NCI-H1105 (cell line): ENCODE measurements around the gene DNAJC3.
"Not testable (repeated sequence)": the region's sequence is repeated elsewhere in the genome, so short reads cannot be mapped to it uniquely, and the experiment has no call there.

ENCODE experiments used
- DNase-seq: peaks from one replicate; lab custom pipeline; 2025; lab: John Stamatoyannopoulos, UW

DNAJC3 gene

DNA sequence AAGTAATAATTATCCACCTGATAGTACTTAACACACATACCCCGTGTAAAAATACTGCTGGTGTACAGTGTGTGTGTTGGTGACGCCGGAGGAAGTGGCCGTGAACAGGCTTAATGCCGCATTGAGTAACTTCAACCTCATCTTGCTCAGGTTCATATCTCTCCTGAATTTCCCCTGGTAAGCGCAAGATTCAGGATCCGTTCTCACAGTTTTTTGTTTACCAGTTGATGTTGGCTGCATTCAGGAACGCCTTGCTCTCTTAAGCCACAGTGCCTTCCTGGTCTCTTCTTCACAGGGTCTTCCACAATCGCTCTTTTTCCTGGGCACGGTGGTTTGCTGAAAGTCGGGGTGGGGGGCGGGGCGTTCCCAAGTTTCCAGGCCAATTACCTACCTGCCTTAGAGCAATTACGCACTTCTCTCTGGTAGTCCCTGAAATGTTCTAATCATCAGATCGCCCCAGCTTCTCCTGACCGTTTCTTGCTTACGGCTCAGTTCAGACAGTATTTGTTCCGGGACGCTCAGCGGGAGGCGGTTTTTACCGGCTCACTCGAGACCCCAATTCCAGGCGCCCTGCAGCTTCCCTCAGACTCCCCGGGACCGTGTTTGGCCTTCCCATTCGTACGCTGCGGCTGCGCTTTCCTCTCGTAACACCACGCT, 706 bp upstream of the DNAJC3 start:
- no peak for DNase-seq

DNA sequence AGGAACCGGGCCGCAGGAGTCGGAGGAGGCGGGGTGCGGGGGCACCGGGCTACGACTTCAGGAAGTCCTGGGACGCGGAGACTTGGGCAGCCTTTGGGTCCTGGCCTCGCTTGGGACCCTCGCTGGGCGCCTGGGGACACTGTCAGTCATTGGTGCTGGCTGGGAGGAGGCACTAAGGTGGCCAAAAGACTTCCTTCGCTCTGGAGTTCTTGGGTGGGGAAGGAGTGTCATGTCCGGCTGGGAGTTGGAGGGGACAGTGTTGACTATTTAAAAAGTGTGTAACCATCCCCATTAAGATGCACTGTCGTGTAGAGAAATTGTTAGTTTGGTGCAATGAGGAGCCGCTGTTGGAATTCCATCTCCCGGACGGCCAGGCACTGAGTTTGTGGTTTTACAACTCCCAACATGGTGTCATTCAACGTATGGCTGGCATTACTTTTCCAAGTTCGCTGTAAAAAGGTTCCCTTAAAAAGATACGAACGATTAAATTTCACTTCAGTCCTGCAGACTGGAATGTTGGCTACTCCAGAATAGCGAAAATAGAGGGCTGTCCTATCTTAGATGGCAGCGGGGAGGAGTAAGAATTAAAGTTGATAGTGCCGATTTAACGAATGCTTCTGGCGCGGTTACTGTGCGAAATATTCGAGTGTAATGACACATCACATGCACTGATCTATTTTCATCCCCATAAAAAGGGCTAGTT, 776 bp downstream of the DNAJC3 start:
- no peak for DNase-seq

DNA sequence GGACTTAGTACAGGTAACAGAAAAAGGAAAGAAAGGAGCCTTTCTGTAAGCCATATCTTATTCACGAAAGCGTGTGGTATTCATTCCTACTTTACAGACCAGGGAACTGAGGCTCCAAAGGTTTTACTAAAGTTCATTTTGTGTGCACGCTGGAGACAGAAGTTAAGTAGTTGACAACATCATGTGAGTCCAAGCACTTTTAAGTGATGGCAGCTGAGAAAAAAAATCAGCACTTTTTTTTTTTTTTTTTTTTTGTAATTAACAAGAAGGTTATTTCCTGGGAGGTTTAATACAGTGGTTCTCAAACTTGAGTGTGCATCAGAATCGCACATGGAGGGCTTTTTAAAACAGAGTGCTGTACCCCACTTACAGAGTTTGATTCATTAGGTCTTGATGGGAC, 2.0 kb downstream of the DNAJC3 start:
- DNase-seq = no peak

DNA sequence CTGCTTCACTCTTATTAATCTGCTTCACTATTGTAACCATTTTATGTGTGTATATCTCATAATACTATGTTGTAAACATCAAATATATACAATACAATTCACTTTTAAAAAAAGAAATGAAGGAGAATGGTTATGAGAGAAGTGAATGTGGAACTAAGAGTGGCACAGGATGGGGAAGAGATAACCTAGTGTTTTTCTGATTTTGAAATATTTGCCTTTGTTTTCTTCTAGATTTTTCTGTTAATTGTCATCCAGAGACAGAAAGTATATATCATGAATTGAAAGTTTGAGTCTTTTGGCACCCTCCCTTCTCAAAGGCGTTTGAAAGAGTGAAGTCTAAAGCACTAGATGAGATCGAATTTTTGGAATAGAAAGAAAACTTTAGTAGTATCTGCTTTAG, 2.8 kb downstream of the DNAJC3 start:
- no peak for DNase-seq

DNA sequence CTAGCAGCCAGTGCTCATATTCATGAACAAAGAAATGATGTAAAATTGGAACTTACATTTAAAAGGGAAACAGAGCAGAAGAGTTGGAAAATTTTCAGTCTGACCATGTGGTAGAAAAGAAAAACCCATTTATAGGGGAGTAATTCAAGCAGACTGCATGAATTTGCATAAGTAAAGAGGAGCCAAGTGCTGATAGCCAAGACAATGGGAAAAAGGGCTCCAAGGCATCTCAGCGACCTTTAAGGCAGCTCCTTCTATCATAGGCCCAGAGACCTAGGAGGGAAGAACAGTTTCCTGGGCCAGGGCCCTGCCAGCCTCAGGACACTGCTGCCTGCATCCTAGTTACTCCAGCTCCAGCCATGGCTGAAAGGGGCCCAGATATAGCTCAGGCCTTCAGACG, 7.5 kb downstream of the DNAJC3 start:
- DNase-seq = no peak

- not testable (repeated sequence) for DNase-seq
These were observed 8.0 kb downstream of the DNAJC3 start for GRCh38 chr13:95684960-95685359.

DNA sequence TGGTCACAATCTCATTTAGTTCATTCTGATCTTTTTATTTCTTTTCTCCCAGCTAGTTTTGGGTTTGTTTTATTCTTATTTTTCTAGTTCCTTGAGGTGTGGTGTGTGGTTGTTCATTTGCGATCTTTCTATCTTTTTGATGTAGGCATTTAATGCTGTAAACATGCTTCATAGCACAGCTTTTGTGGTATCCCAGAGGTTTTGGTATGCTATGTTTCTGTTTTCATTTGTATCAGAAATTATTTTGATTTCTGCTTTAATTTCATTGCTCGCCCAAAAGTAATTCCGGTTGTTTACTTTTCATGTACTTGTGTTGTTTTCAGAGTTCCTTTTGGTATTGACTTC, 12.6 kb downstream of the DNAJC3 start:
- no peak for DNase-seq

DNA sequence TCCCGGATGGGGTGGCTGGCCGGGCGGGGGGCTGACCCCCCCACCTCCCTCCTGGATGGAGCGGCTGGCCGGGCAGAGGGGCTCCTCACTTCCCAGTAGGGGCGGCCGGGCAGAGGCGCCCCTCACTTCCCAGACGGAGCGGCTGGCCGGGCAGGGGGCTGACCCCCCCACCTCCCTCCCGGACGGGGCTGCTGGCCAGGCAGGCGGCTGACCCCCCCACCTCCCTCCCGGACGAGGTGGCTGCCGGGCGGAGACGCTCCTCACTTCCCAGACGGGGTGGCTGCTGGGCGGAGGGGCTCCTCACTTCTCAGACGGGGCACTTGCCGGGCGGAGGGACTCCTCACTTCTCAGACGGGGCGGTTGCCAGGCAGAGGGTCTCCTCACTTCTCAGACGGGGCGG, 14.0 kb downstream of the DNAJC3 start:
- not testable (repeated sequence) for DNase-seq

DNA sequence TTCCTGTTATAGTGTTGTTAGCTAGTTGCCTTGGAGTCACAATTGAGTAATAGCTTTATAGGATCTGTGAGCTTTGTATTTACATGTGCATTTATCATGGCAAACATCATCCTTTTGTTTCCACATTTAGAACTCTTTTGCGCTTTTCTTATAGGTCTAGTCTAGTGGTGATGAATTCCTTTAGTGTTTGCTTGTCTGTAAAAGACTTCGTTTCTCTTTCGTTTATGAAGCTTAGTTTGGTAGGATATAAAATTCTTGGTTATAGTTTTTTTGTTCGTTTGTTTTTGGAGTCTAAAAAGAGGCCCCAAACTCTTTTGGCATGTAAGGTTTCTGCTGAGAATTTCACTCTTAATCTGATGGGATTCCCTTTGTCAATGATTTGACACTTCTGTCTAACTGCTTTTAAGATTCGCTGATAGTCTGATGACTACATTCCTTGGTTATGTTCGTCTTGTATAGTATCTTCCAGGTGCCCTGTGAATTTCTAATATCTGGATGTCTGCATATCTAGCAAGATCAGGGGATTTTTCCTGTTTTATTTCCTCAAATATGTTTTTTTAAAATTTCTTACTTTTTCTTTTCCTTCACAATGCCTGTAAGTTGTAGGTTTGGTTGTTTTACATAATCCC, 20.2 kb downstream of the DNAJC3 start:
- DNase-seq = no peak

DNA sequence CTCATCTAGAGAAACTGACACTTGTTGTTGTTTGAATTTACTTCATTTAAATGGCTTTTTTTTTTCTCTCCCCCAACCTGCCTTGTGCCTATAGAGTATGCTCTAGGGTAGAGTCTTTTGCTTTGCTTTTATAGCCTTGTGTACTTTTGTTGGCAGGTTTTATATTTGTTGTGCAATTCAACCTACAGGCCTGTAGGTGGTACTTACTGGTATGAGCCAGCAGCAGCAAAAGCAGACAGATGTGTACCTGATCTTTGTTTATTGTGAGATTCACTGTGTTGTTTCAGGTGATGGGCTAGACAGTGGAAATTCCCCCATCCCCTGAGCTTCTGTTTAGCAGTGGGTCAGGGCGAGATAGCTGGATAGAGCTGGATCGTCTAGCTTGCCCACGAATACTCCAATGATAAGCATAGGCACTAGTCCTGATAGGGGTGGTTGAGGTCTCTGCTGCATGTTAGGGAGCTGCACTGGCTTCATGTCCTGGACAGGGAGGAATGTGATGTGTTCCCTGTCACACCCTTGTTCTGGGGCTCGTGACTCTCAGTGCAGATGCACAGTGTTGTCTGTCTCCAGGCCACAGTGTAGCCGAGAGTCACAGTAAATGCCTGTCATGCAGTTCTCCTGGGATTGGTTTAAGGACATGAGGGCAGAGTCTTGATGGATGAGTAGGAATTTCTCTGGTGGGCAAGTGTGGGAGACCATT, 21.3 kb downstream of the DNAJC3 start:
- no peak for DNase-seq

DNA sequence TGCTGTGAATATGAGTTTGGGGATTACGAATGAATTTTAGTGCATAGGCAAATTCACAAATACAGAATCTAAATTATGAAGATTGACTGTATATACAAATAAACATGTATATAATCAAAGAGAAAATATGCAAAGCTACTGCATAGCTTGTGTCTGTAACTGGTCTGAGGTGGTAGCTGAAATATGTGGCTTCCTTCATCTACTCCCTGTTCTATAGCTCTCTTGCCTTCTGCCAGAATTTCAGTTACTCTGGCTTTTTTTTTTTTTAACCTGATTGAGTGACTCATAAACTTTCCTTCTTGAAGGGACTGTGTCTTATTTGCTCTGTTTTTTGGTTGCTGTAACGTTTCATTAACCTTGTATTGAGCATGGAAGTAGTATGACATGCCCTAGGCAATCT, 26.6 kb downstream of the DNAJC3 start:
- DNase-seq = no peak

- DNase-seq = peak; percentile 1
These were observed 27.6 kb downstream of the DNAJC3 start for GRCh38 chr13:95704510-95704909.

GRCh38 chr13:95706356-95706755, 29.4 kb downstream of the DNAJC3 start:
- no peak for DNase-seq

DNA sequence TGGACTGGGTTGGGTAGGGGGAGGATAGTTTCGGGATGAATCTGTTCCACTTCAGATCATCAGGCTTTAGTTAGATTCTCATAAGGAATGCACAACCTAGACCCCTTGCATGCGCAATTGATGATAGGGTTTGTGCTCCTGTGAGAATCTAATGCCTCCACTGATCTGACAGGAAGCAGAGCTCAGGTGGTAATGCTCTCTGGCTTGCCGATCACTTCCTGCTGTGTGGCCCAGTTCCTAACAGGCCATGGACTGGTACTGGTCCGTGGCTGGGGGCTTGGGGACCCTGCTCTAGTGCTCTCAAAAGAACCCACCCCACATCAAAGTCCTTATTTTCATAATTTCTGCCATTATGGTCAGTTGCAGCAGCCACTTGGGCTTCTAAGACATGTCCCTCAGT, 30.1 kb downstream of the DNAJC3 start:
- no peak for DNase-seq

- no peak for DNase-seq
These were observed 30.8 kb downstream of the DNAJC3 start for GRCh38 chr13:95707442-95708390.

DNA sequence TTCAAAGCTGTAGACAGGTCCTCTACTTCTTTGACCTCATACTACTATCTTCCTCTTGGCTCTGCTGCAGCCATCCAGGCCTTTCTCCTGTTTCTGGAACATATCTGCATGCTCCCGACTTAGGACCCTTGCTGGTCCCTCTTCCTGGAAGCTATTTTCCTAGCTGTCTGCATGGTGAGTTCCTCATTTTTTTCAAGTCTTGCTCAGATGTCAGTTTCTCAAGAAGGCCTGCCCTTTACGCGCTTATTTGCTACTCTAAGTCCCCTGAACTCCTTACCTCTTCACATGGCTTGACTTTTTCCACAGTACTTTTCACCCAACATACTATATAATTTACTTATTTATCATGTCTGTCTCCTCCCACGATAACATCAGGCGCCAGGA, 31.4 kb downstream of the DNAJC3 start:
- DNase-seq = no peak

- no peak for DNase-seq
These were observed 32.0 kb downstream of the DNAJC3 start for GRCh38 chr13:95708811-95709500.

GRCh38 chr13:95710313-95710712, 33.4 kb downstream of the DNAJC3 start:
- no peak for DNase-seq

DNA sequence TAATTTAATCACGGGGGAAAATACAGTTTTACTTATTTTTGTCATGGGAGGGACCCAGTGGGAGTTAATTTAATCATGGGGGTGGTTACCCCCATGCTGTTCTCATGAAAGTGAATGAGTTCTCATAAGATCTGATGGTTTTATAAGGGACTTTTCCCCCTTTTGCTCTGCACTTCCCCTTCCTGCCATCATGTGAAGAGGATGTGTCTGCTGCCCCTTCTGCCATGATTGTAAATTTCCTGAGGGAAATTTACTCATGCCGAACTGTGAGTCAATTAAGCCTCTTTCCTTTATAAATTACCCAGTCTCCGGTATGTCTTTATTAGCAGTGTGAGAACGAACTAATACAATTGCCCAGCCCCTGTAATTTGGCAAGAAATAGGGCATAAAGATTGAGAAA, 35.9 kb downstream of the DNAJC3 start:
- DNase-seq = not testable (repeated sequence)

- DNase-seq = no peak
These were observed 36.7 kb downstream of the DNAJC3 start for GRCh38 chr13:95713651-95714050.

GRCh38 chr13:95714142-95714832, 37.3 kb downstream of the DNAJC3 start:
- no peak for DNase-seq
